Measurements from ENCODE around the gene GPHN. TPM values are rescaled to one million over a fixed set of nuclear protein-coding genes. Genes with fewer than 3 reads are reported as not detected.
"Not testable (repeated sequence)": the region's sequence is repeated elsewhere in the genome, so short reads cannot be mapped to it uniquely, and the experiment has no call there.

Gene GPHN
- total RNA-seq, 1 donor from 2014 or later: 12.1 TPM

DNA sequence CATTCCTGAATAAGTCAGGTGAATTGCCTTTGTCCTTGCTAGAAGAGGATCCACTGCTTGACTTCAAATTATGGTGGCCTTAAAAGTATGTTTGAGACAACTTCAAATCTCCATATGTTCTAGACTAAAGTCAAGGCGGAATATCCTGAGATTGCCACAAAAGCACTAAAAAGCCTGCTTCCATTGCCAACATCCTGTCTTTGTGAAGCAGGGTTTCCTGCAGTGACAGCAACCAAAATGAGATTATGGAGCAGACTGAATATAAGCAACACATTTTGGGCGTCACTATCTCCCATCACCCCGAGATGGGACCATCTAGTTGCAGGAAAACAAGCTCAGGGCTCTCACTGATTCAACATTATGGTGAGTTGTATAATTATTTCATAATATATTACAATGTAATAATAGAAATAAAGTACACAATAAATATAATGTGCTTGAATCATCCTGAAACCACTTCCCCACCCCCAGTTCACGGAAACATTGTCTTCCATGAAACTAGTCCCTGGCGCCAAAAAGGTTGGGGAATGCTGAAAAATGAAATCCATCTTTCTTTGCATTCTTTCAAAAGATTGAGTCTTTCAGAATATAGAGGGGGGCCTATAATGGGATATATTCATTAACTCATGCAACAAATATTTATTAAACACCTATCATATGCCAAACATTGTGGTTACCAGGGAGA, 143.7 kb downstream of the GPHN start:
- no peak for DNase-seq (ENCODE audit: low read depth, low spot score)

DNA sequence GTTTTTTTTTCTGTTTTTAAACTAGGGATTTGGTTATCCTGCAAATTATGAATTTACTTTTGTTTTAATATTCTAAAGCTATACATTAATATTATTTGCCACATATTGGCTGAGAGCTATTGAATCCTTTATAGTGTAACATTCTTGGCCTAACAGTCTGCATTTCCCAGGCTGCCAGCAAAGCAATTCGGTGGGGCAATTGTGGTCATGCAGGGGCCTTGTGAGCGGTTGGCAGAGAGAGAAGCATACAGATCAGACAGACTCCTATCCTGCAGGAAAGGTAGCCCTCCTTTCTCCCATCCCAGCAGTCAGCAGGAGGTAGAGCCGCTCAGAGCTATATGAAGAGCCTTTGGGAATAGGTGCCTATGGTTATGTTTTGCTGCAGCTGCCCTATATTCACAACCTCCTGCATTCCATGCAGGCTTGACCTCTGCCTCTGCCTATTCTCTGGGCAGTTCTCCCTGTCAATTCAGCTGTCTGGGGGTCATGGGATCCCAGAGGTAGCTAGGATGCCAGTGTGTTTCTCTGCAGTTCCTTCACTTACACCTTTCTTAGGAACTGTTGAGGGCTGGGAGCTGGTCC, 144.7 kb downstream of the GPHN start:
- no peak for DNase-seq (ENCODE audit: low read depth, low spot score)

DNA sequence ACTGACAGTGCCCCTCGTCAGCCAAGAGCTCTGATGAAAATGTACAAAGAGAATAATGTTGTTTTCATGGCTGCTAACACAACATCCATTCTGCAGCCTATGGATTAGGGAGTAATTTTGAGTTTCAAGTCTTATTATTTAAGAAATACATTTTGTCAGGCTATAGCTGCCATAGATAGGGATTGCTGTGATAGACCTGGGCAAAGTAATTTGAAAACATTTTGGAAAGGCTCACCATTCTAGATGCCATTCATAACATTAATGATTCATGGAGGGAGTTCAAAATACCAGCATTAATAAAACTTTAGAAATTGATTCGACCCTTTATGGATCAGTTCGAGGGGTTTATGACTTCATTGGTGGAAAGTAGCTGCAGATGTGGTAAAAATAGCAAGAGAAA, 149.8 kb downstream of the GPHN start:
- DNase-seq (ENCODE audit: low read depth, low spot score): no peak

DNA sequence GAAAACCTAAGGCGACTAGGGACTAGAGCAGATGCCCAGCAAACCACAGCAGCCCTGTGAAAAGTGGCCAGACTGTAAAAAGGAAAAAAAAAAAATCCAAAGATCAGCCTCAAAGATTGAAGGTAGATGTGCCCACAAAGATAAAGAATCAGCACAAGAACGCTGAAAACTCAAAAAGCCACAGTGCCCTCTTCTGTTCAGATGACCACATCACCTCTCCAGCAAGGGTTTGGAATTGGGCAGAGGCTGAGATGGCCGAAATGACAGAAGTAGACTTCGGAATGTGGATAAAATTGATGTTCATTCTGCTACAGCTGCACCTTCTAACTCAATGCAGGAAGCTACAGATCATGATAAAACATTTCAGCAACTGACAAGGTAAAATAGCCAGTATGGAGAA, 154.4 kb downstream of the GPHN start:
- no peak for DNase-seq (ENCODE audit: low read depth, low spot score)

DNA sequence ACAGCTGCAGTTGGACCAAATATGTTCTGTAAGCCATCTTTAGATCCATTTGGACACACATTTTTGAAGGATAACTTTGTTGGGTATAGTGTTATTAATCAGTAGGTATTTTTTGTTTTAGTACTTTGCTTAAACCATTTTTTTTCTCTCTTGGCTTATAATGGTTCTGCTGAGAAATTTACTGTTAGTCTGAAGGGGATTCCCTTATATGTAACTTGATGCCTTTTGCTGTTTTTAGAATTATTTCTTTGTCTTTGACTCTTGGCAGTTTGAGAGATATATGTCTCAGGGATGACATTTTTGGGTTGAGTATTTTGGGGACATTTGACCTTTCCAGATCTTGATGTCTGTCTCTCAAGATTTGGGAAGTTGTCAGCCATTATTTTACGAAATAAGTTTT, 169.8 kb downstream of the GPHN start:
- DNase-seq (ENCODE audit: low read depth, low spot score): no peak

DNA sequence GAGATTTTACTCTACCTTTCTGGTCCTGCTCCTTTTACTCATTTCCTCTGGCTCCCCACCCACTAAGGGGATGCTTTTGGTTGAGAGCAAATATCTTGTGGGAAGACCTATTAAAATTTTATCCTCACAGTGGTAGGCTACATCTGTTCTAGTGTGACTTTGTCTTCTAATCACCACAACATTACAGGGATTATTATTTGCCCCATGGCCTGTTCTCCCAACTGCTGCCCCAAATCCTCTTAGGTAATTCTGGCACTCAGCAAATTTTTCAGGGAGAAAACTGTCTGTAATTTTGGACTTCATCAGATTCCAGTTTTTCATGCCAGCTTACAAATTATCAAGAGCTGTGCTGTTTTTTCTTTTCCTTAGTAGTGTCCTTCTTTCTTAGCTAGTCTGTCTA, 172.3 kb downstream of the GPHN start:
- no peak for DNase-seq (ENCODE audit: low read depth, low spot score)

DNA sequence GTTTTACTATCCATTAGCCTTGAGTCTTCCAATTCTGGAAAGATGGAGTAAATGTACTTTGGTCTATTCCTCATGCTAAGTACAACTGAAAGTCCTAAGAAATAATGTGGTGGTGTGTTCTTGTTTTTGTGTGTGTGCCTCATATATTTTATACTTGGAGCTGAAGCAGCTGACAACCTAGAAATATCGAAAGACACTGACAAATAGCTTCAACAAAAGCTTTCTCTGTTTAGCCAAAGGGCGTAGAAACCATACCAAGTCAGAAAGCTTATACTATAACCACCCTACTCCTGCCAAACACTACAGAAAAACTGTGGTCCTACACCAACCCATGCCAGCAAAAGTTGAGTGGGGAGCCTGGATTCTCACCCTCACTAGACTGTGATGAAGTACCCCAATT, 188.4 kb downstream of the GPHN start:
- DNase-seq (ENCODE audit: low read depth, low spot score): no peak

DNA sequence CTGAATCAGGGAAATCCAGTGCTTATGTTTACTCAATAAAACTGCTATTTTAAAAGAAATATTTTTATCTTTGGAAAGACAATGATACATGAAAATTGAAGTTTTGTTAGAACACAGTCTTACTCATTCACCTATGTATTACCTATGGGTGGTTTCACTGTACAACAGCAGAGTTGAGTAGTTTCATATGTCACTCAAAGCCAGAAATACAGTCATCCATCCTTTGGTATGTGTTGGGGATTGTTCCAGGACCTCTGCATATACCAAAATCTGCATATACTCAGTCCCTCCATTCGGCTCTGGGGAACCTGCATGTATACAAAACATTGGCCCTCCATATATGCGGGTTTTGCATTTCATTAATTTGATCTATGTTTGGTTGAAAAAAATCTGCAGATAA, 190.6 kb downstream of the GPHN start:
- no peak for DNase-seq (ENCODE audit: low read depth, low spot score)

DNA sequence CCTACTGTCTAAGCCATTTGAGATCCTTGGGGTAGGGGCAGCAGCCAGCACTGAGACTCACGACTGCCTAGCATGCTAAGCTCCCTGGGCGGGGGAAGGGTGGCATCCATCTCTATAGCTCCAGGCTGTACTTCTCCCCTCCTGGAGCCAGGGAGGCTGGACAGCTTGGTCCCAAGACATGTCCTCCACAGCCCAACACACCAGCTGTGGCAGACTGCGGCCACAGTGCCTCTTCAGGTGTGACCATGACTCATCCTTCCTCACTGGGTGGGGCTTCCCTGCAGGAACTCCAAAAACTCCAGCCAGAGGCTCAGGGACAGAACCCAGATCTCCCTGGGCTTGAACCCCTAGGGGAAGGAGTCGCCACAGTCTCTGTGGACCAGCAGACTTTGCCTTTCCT, 193.9 kb downstream of the GPHN start:
- DNase-seq (ENCODE audit: low read depth, low spot score): no peak

DNA sequence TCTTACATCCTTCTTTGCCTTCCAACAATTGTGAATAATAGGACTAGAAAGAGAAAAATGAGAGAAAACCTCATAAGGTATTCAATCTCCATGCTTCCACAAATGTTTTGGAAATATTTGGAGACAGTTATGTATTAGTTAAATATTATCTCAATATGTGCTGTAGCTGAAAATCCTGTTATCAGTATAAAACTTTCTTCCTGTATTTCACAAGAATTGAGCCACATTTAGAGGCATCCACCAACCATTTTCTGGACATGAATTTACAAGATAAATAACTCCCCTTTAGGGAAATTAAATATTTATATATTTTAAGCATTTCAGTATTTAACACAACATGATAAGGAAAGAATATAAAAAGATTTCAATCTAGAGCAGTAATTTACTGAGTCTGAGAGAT, 200.3 kb downstream of the GPHN start:
- DNase-seq (ENCODE audit: low read depth, low spot score): no peak

DNA sequence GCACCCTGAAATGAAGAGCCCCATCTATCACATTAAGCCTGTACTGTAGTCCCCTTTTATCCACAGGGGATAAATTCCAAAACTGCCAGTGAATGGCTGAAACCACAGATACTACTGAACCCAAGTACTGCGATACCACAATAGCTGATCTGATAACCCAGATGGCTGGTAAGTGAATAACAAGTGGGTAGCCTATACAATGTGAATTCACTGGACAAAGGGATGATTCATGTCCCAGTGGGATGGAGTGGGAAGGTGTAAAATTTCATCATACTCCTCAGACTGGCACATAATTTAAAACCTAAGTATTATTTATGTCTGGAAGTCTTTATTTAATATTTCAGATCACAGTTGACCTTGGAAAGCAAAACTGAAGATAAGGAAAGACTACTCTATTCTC, 201.3 kb downstream of the GPHN start:
- no peak for DNase-seq (ENCODE audit: low read depth, low spot score)

DNA sequence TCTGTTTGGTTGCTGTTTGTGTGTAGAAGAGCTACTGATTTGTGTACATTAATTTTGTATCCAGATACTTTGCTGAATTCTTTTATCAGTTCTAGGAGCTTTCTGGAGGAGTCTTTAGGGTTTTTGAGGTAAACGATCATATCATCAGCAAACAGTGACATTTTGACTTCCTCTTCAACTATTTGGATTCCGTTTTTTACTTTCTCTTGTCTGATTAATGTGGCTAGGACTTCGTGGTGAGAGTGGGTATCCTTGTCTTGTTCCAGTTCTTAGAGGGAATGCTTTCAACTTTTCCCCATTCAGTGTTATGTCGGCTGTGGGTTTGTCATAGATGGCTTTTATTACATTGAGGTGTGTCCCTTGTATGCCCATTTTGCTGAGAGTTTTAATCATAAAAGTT, 206.3 kb downstream of the GPHN start:
- not testable (repeated sequence) for DNase-seq (ENCODE audit: low read depth, low spot score)

DNA sequence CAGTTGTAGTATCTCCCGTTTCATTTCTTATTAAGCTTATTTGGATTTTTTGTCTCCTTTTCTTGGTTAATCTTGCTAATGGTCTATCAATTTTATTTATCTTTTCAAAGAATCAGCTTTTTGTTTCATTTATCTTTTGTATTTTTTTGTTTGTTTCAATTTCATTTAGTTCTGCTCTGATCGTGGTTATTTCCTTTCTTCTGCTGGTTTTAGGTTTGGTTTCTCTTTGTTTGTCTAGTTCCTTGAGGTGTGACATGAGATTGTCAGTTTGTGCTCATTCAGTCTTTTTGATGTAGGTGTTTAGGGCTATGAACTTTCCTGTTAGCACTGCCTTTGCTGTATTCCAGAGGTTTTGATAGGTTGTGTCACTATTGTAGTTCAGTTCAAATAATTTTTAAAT, 207.4 kb downstream of the GPHN start:
- DNase-seq (ENCODE audit: low read depth, low spot score): not testable (repeated sequence)

DNA sequence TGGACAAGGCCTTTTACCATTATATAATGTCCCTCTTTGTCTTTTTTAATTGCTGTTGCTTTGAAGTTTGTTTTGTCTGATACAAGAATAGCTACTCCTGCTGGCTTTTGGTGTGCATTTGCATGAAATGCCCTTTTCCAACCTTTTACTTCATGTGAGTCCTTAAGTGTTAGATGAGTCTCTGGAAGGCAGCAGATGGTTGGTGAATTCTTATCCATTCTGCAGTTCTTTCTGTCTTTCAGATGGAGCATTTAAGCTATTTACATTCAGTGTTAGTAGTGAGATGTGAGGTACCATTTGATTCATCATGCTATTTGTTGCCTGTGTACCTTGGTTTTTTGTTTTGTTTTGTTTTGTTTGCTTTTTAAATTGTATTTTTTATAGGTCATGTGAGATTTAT, 208.3 kb downstream of the GPHN start:
- DNase-seq (ENCODE audit: low read depth, low spot score): no peak

DNA sequence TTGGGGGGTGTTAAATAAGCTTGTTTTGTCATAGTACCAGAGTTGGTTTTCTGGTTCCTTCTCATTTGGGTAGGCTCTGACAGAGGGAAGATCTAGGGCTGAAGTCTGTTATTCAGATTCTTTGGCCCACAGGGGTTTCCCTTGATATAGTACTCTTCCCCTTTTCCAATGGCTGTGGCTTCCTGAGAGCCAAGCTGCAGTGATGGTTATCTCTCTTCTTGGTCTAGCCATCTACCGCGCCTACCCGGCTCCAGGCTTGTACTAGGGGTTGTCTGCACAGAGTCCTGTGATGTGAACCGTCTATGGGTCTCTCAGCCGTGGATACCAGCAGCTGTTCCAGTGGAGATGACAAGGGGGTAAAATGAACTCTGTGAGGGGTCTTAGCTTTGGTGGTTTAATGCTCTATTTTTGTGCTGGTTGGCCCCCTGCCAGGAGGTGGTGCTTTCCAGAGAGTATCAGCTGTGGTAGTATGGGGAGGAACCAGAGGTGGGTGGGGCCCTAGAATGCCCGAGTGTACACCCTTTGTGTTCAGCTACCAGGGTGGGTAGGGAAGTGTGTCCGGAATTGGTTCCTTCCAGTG, 209.7 kb downstream of the GPHN start:
- no peak for DNase-seq (ENCODE audit: low read depth, low spot score)

DNA sequence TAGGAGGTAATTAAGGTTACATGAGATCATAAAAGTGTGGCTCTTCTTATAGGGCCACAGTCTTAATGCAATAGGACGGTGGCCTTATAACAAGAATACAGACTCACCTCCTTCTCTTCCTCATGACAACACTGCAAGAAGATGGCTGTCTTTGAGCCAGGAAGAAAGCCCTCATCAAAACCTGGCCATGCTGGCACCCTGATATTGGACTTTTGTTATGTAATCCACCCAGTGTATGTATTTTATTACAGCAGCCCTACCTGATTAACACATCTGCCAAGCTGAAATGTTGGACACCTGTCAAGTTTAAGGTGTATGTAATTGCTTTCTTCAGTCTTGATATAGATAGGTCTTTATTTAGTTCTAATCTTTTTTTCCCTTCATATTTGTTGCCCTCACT, 217.0 kb downstream of the GPHN start:
- no peak for DNase-seq (ENCODE audit: low read depth, low spot score)

DNA sequence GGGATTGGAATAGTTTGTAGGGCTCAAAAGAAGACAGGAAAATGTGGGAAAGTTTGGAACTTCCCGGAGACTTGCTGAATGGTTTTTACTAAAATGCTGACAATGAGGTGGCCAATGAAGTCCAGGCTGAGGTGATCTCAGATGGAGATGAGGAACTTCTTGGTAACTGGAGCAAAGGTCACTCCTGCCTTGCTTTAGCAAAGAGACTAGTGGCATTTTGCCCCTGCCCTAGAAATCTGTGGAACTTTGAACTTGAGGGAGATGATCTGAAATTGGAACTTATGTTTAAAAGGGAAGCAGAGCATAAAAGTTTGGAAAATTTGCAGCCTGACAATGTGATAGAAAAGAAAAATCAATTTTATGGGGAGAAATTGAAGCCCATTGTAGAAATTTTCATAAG, 223.4 kb downstream of the GPHN start:
- DNase-seq (ENCODE audit: low read depth, low spot score): not testable (repeated sequence)

DNA sequence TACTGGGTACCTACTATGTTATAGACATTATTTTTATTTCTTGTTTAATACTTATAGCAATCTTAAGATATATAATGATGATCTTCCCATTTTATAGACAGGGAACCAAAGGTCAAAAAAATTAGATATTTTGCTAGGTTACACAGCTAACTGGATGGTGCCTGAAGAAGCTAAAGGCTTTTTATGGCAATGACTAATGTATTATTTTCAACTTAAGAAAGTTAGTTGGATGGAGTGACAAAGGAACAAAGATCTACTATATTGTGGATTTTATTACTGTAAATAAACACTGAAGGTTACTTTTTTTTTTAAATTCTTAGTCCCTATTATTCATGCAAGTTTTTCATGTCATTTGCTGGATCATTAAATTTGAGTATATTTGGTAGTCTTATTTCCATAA, 227.9 kb downstream of the GPHN start:
- no peak for DNase-seq (ENCODE audit: low read depth, low spot score)

DNA sequence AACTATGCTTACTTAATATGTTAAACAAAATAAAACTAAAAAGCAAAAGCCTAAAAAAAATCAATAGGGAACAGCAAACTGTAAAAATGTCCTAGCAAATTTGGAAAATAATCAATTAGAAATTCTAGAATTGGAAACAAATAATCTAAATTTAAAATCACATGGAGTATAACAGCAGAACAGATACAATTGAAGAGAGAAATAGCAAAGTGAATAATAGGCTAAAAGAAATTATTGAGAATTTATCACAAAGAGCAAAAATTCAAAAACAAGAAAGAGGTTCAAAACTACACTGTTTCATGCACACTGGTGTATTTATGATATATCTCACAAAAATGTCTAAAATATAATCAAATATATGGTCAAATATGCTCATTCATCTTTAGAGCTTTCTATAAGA, 231.9 kb downstream of the GPHN start:
- DNase-seq (ENCODE audit: low read depth, low spot score): no peak

DNA sequence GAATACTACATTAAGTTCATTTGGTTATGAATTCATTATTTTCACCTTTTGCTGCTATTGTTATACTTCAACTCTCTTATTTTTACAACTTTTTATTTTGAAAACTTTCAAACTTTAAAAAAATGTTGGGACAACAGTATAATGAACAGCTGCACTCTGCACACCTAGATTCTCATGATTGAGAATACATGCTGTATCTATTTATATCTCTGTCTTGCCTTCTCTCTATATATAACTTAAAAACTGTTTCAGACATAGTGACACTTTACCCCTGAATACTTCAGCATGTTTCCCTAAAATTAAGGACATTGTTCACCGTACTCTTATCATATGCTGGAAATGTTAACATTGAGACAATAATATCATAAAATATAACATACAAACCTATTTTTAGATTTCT, 237.1 kb downstream of the GPHN start:
- no peak for DNase-seq (ENCODE audit: low read depth, low spot score)

DNA sequence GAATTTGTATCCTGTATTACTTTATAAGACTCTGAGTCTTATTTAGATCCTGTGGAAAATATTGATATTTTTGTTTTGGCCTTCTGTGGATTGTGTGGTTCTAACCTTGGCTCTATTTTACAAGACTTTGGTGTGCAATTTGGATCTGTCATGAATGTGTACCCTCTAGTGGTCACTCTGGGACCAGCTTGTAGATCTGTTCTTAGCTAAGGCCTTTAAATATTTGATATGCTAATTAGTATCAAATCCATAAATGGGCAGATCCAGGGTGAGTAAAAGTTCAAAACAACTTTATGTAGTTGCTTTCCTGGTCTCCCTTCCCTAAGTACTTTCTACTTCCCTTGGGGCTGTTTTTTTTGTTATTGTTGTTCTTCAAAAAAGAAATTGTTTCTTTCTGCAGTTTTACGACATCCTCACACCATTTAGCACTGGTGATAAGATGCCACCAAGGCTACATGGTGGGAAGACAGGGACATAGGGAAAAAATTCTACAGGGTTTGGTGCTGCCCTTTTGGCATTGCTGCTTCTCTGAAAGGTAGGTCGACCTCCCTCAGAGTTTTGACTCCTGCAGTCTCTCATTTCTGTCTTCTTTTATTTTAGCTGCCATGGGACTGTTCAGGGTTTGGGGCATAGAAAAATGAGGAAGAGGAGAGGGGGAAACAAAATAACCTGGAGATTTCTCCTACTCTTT, 238.5 kb downstream of the GPHN start:
- DNase-seq (ENCODE audit: low read depth, low spot score): peak; percentile 13

DNA sequence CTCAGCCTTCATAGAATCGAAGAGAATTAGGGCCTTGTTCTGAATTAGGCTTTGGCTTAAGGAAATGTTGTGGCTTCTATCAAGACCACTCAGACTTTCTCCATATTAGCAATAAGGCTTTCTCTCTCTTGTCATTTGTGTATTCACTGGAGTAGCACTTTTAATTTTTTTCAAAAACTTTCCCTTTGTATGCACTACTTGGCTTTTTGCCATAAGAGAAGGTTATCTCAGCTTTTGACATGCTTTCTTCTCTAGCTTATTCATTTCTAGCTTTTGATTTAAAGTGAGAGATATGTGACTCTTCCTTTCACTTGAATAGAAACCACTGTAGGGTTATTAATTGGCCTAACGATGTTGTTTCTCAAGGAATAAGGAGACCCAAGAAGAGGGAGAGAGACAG, 244.2 kb downstream of the GPHN start:
- DNase-seq (ENCODE audit: low read depth, low spot score): no peak
